GM19324 (cell line): ENCODE data around the gene IFI30.

ENCODE experiments used
- ATAC-seq: cut with Tn5 transposase; IDR thresholded peaks from one replicate; pipeline ENCODE4 v1.9.1; 2021; ENCODE audit warnings: mild to moderate bottlenecking, moderate library complexity; ENCODE audit not compliant: unreplicated experiment, low FRiP score

IFI30 gene

GRCh38 chr19:18220632-18221275 is 47.1 kb downstream of the IFI30 start:
- no peak for ATAC-seq

- ATAC-seq = no peak
Measured at GRCh38 chr19:18221815-18222725, 48.5 kb downstream of the IFI30 start.

GRCh38 chr19:18223860-18224524 is 50.4 kb downstream of the IFI30 start:
- ATAC-seq = no peak

GRCh38 chr19:18224525-18225354 is 51.1 kb downstream of the IFI30 start:
- peak; percentile 92 for ATAC-seq

- no peak for ATAC-seq
Measured at GRCh38 chr19:18225355-18225701, 51.7 kb downstream of the IFI30 start.

GRCh38 chr19:18225702-18226468 is 52.3 kb downstream of the IFI30 start, which contains the start of gene PDE4C:
Gene PDE4C (minus strand): TSS chr19:18226438. CDS start chr19:18226415, 23 bp downstream.
- no peak for ATAC-seq

GRCh38 chr19:18226956-18227780 is 53.6 kb downstream of the IFI30 start:
- no peak for ATAC-seq
